PC-3 (cell line): ENCODE results near the gene MRPS14.

Source experiments
- EZH2 ChIP-seq: fragments of 300-600 bp; sonication (generic); IDR thresholded peaks from one replicate; pipeline ENCODE4 v1.6.1; 2017; ENCODE audit warnings: antibody characterized with exemption, mild to moderate bottlenecking, low read length; ENCODE audit not compliant: unreplicated experiment
- EZH2phosphoT487 ChIP-seq: fragments of 300-600 bp; sonication (generic); IDR thresholded peaks from 2 replicates; pipeline ENCODE4 v1.6.1; 2018; ENCODE audit warnings: mild to moderate bottlenecking, antibody characterized with exemption, low read length, borderline replicate concordance
- TF ChIP-seq, protein P1 (sequence below): fragments of 300-600 bp; sonication (generic); conservative IDR thresholded peaks from 2 replicates; pipeline ENCODE4 v1.5.1; 2017; ENCODE audit warnings: antibody characterized with exemption, low read depth, mild to moderate bottlenecking, low read length

DNA sequence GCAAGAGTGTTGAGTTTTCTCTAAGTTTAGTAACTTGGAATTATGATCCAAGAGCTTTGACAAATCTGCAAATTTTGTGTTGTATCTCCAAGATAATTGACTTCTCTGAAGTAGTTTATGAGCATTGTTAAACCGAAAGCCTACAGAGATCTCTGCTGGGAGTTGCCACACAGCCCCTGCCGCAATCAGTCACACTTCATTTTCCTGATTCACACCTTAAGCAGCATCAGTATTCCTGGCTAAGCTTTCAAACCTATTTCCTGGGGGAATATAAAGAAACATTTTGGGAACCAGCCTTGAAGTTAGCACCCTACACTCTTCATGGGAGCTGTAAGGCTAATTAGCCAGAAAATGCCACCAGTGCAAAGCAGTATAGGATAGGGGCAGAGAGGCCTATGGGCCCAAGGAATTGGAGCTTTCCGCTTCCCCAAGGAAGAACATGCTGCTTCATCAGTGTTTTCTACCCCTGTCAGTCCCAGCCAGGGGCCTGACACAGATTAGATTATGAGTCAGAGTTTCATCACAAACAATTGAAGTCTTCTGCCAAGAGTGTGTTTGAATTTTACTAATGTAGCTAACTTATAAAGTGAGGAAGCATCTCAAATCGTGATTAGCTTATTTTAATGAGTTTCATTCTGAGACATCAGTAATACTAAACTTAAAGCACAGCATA lies 46.7 kb downstream of the MRPS14 start:
- TF ChIP-seq, protein P1, sequence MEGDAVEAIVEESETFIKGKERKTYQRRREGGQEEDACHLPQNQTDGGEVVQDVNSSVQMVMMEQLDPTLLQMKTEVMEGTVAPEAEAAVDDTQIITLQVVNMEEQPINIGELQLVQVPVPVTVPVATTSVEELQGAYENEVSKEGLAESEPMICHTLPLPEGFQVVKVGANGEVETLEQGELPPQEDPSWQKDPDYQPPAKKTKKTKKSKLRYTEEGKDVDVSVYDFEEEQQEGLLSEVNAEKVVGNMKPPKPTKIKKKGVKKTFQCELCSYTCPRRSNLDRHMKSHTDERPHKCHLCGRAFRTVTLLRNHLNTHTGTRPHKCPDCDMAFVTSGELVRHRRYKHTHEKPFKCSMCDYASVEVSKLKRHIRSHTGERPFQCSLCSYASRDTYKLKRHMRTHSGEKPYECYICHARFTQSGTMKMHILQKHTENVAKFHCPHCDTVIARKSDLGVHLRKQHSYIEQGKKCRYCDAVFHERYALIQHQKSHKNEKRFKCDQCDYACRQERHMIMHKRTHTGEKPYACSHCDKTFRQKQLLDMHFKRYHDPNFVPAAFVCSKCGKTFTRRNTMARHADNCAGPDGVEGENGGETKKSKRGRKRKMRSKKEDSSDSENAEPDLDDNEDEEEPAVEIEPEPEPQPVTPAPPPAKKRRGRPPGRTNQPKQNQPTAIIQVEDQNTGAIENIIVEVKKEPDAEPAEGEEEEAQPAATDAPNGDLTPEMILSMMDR, result no peak
- TF ChIP-seq EZH2phosphoT487 (no peak), EZH2 (no peak)
